ENCODE data around the gene CACNA1S. TPM values are rescaled to one million over a fixed set of nuclear protein-coding genes. Genes with fewer than 3 reads are reported as not detected.

CACNA1S gene
- total RNA-seq, 1 donor from 2014 or later = 0.06 TPM

- TF ChIP-seq CTCF (IDR thresholded peaks at IDR 0.05) = no peak
- Histone ChIP-seq H3K4me1 (peaks cover 6% of the 10 kb centered on the region), H3K27ac (no peak overlapping the region), H3K36me3 (no peaks in the 10 kb centered on the region), H3K4me3 (no peak overlapping the region), H3K9me3 (no peaks in the 10 kb centered on the region), H3K27me3 (ENCODE audit: low read depth) (no peaks in the 10 kb centered on the region)
- ATAC-seq (no peak), DNase-seq (no peak)
- intact Hi-C loops (cut with DNase I) = no loop called here
Measured at GRCh38 chr1:201060586-201060985, 51.6 kb downstream of the CACNA1S start.

GRCh38 chr1:201059871-201060555 is 52.2 kb downstream of the CACNA1S start:
- intact Hi-C loops (cut with DNase I) = no loop called here
- no peaks in the 10 kb centered on the region for H3K9me3 ChIP-seq
- H3K4me3 ChIP-seq = no peak overlapping the region
- H3K27me3 ChIP-seq (ENCODE audit: low read depth) = no peaks in the 10 kb centered on the region
- DNase-seq = no peak
- no peak overlapping the region for H3K27ac ChIP-seq
- no peak for TF ChIP-seq CTCF (IDR thresholded peaks at IDR 0.05)
- no peak for ATAC-seq
- H3K36me3 ChIP-seq = no peaks in the 10 kb centered on the region
- peaks cover 10% of the 10 kb centered on the region for H3K4me1 ChIP-seq

GRCh38 chr1:201059401-201059800 is 52.8 kb downstream of the CACNA1S start:
- peaks cover 10% of the 10 kb centered on the region for H3K4me1 ChIP-seq
- no peak for TF ChIP-seq CTCF (IDR thresholded peaks at IDR 0.05)
- ATAC-seq = no peak

GRCh38 chr1:201054091-201054543 is 58.1 kb downstream of the CACNA1S start:
- no peak overlapping the region for H3K27ac ChIP-seq
- H3K9me3 ChIP-seq = no peaks in the 10 kb centered on the region
- no peaks in the 10 kb centered on the region for H3K36me3 ChIP-seq
- TF ChIP-seq CTCF (IDR thresholded peaks at IDR 0.05) = no peak
- no peak overlapping the region for H3K4me3 ChIP-seq
- H3K4me1 ChIP-seq = peaks cover 10% of the 10 kb centered on the region
- no peak for ATAC-seq
- DNase-seq = no peak
- intact Hi-C loops (cut with DNase I) = no loop called here
- H3K27me3 ChIP-seq (ENCODE audit: low read depth) = no peaks in the 10 kb centered on the region

More at GRCh38 chr1:201059401-201059800, 52.8 kb downstream of the CACNA1S start:
- H3K9me3 ChIP-seq = no peaks in the 10 kb centered on the region
- H3K4me3 ChIP-seq = no peak overlapping the region
- intact Hi-C loops (cut with DNase I) = no loop called here
- no peak overlapping the region for H3K27ac ChIP-seq
- DNase-seq = no peak
- no peaks in the 10 kb centered on the region for H3K36me3 ChIP-seq
- no peaks in the 10 kb centered on the region for H3K27me3 ChIP-seq (ENCODE audit: low read depth)

- intact Hi-C loops (cut with DNase I) = no loop called here
- ATAC-seq = no peak
- H3K9me3 ChIP-seq = no peaks in the 10 kb centered on the region
- H3K4me1 ChIP-seq = peaks cover 10% of the 10 kb centered on the region
- no peaks in the 10 kb centered on the region for H3K27me3 ChIP-seq (ENCODE audit: low read depth)
- no peak overlapping the region for H3K4me3 ChIP-seq
- H3K36me3 ChIP-seq = no peaks in the 10 kb centered on the region
- DNase-seq = no peak
- TF ChIP-seq CTCF (IDR thresholded peaks at IDR 0.05) = no peak
- H3K27ac ChIP-seq = no peak overlapping the region
Measured at GRCh38 chr1:201053155-201053860, 58.9 kb downstream of the CACNA1S start.
